Activated CD4-positive, alpha-beta T cell treated with anti-CD3 and anti-CD28 coated beads for 48 hours (primary cell): Measurements from ENCODE around the gene NXPH4.

Experiments
- DNase-seq: peaks from one replicate; pipeline ENCODE4 v3.0.0-alpha.2; 2020

Gene NXPH4

DNA sequence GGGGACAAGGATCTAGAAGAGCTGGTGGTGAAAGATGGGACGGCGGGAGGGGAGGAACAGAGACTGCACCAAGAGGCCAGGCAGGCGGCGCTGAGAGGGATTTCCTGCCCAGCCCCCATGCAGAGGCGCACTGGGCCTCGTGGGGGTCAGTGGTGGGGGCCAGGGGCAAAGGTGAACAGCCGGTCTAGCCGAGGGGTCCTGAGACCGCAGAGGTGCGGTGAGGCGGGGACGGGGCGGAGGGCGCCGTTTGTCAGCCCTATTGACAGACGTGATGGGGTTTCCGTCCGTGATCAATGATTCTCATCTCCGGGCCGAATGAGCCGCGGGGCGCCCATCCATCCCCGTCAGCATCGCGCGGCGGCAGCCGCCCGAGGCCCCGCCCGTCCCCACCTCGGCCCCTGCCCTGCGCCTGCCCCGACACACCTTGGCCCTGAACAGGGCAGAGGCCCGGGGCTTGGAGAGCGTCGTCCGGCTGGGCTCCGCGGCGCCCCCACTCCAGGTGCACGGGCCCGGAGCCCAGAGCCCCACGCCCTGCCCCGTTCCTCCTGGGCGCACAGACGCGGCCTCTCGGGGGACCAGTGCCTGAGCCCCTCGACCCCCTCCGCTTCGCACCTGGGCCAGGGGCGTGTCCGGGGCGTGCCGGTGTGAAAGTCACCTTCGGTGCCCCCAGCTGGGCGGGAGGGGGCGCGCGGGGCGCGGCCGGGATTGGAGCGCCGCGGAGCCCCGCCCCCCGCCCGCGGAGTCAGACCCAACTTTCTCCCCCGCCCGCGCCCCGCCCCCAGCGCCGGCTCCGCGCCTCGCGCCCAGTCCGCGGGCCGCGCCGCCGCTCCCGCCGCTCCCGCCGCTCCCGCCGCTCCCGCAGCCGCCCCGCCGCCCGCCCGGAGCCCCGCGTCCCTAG lies at the start of gene NXPH4:
TSS of gene NXPH4 (plus strand) at position 781 of the 898 bp plus-strand sequence. CDS start 176 bp downstream, outside the sequence.
- peak; percentile 61 for DNase-seq

DNA sequence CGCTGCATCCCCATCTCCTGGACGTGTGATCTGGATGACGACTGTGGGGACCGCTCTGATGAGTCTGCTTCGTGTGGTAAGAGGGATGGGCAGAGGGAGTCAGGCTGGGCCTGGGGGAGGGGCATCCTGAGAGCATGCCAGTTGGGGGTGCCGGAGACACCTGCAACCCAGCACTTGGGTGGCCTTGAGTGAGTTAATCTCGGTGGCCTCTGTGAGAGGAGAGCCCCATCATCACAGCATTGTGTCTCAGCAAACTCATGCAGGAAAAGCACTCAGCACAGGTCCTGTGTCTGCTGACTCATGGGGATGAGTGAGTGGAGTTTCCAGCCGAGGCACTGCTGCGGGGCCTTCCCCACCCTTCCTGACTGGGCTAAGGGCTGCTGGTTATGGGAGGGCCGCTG lies 49.6 kb upstream of the NXPH4 start:
- DNase-seq: peak; percentile 70

DNA sequence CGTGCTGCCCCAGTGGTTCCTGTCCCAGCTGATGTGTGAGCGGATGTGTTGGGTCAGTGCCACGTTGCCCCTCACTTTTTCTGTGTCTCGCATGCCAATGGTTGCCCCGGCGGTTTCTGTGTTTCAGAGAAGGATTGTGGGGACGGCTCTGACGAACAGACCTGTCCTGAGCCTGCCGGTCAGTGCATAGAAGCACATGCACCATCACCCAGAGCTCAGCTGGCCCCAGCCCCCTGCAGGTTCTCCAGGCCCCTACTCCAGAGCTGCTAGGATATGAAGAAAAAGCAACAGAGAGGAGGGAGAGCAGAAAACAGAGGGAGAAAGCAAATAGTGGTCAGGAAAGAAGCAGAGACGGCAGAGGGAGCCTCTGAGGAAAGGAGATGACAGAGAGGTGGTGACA lies 48.5 kb upstream of the NXPH4 start:
- no peak for DNase-seq

GRCh38 chr12:57169046-57169795 lies 47.4 kb upstream of the NXPH4 start:
- DNase-seq: no peak

DNA sequence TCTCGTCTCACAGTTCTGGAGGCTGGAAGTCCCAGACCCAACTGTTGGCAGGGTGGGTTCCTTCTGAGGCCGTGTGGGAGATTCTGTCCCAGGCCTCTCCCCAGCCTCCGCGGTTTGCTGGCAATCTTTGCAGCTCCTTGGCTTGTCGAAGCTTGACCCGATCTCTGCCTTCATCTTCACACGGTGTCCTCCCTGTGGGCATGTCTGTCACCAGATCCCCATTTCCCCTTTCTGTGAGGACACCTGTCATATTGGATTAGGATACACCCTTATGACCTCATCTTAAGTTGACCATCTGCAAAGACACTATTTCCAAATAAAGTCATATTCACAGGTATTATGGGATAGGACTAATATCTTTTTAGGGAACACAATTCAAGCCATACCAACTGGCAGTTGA lies 46.6 kb upstream of the NXPH4 start:
- no peak for DNase-seq

GRCh38 chr12:57170408-57170807 lies 46.2 kb upstream of the NXPH4 start:
- no peak for DNase-seq

- no peak for DNase-seq
These were observed 45.7 kb upstream of the NXPH4 start for GRCh38 chr12:57170927-57171326.

GRCh38 chr12:57171668-57172067 lies 44.9 kb upstream of the NXPH4 start:
- no peak for DNase-seq

- peak; percentile 40 for DNase-seq
These were observed 43.5 kb upstream of the NXPH4 start for GRCh38 chr12:57173089-57173488.

DNA sequence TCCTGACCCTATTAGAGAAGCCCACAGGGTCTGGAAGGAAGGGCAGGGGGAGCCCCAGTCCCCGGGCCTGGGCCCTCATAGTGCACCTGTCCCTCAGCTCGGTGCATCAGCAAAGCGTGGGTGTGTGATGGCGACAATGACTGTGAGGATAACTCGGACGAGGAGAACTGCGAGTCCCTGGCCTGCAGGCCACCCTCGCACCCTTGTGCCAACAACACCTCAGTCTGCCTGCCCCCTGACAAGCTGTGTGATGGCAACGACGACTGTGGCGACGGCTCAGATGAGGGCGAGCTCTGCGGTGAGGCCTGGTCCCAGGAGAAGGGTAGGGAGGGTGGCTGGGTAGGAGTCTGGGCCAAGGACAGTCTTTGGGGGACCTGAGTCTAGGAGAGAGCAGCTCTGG lies 42.9 kb upstream of the NXPH4 start:
- DNase-seq: no peak

DNA sequence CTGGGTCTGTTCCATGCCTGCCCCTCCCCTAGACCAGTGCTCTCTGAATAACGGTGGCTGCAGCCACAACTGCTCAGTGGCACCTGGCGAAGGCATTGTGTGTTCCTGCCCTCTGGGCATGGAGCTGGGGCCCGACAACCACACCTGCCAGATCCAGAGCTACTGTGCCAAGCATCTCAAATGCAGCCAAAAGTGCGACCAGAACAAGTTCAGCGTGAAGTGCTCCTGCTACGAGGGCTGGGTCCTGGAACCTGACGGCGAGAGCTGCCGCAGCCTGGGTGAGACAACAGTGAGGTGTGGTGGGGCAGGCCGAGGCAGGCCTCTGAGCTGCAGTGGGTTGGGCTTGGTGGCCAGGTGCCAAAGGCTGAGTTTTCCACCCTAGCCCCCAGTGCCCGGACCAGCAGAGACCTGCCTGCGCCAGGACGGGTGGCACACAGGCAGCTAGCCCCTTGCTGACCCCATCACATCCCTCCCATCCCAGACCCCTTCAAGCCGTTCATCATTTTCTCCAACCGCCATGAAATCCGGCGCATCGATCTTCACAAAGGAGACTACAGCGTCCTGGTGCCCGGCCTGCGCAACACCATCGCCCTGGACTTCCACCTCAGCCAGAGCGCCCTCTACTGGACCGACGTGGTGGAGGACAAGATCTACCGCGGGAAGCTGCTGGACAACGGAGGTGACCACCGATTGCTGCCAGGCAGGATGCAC lies 41.0 kb upstream of the NXPH4 start:
- peak; percentile 72 for DNase-seq

DNA sequence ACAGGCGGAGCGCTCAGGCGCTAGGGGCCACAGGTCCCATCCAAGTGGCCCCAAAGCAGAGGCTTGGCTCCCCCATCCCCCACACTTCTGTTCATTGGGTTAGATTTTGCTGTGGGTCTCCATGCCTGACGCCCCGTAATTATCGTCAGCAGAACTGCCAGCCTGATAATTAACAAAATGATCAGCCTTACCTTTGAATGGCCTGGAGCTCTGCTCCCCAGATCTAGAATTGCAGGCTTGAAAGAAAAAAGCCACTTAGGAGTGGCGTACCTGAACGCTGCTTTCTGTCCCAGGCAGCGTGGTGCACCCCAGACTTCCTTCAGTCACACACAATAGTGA lies 40.5 kb upstream of the NXPH4 start:
- no peak for DNase-seq

GRCh38 chr12:57176846-57177245 lies 39.7 kb upstream of the NXPH4 start:
- no peak for DNase-seq

- no peak for DNase-seq
These were observed 39.2 kb upstream of the NXPH4 start for GRCh38 chr12:57177354-57177753.

- DNase-seq: no peak
These were observed 38.4 kb upstream of the NXPH4 start for GRCh38 chr12:57178213-57178612.

DNA sequence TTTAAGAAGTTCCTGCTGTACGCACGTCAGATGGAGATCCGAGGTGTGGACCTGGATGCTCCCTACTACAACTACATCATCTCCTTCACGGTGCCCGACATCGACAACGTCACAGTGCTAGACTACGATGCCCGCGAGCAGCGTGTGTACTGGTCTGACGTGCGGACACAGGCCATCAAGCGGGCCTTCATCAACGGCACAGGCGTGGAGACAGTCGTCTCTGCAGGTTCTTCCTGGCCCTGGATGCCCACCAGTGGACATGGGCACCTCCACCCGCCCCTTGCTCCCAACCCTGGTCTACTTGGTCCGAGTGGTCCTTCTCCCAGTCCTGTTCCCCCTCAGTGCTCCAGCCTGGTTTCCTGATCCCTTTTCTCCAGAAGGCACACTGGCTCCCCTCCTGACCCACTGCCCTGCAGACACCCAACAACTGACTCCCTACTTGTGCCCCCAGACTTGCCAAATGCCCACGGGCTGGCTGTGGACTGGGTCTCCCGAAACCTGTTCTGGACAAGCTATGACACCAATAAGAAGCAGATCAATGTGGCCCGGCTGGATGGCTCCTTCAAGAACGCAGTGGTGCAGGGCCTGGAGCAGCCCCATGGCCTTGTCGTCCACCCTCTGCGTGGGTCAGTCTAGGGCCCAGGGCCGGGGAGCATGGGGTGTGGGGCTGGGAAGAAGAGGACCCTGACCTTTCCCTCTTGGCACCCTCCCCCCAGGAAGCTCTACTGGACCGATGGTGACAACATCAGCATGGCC lies 37.1 kb upstream of the NXPH4 start:
- DNase-seq: no peak

DNA sequence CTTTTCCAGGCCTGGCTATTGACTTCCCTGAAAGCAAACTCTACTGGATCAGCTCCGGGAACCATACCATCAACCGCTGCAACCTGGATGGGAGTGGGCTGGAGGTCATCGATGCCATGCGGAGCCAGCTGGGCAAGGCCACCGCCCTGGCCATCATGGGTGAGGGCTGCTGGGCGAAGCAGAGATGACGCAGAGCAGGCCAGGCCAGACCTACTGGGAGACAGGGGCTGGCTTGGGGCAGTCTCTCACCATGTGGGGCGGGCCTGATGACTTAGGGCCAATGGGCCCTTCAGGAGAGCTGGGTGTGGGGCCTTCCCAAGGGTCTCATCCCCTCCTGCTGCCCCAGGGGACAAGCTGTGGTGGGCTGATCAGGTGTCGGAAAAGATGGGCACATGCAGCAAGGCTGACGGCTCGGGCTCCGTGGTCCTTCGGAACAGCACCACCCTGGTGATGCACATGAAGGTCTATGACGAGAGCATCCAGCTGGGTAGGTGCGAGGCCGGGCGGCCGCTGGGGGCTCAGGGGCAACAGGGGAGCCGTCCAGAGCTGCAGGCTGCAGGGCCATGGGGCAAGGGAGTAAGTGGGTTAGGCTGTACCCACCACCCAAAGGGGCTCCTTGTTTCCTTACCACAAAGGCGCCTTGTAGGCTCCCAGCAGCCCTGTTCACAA lies 36.1 kb upstream of the NXPH4 start:
- DNase-seq: no peak

DNA sequence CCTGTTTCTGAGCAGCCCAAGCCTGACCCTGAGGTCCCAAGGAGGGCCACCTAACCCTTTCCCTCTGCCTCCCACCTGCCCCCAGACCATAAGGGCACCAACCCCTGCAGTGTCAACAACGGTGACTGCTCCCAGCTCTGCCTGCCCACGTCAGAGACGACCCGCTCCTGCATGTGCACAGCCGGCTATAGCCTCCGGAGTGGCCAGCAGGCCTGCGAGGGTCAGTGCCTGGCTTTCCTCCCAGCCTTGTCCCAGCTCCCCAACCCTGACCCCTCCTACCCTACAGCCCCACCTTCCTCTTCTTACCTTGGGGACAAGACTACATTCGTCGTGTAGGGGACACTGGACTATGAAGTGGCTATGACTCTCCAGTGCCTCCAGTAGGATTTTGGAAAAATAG lies 35.5 kb upstream of the NXPH4 start:
- DNase-seq: no peak

GRCh38 chr12:57181561-57182155 lies 34.9 kb upstream of the NXPH4 start:
- no peak for DNase-seq

GRCh38 chr12:57182918-57183575 lies 33.5 kb upstream of the NXPH4 start:
- DNase-seq: peak; percentile 88
